ENCODE results near the gene EIF4G1.

GRCh38 chr3:184347321-184348056 lies 33.1 kb downstream of the EIF4G1 start:
- no peak for TF ChIP-seq CTCF (IDR thresholded peaks at IDR 0.05)
- no peak for TF ChIP-seq EP300 (IDR thresholded peaks at IDR 0.05)
- TF ChIP-seq POLR2A (IDR thresholded peaks at IDR 0.05) = no peak
